ENCODE measurements around the gene RCOR2.
A peak's percentile ranks its signal among the peaks of the same experiment; 100 is the strongest.
"Not testable (repeated sequence)": the region's sequence is repeated elsewhere in the genome, so short reads cannot be mapped to it uniquely, and the experiment has no call there.

The RCOR2 gene

DNA sequence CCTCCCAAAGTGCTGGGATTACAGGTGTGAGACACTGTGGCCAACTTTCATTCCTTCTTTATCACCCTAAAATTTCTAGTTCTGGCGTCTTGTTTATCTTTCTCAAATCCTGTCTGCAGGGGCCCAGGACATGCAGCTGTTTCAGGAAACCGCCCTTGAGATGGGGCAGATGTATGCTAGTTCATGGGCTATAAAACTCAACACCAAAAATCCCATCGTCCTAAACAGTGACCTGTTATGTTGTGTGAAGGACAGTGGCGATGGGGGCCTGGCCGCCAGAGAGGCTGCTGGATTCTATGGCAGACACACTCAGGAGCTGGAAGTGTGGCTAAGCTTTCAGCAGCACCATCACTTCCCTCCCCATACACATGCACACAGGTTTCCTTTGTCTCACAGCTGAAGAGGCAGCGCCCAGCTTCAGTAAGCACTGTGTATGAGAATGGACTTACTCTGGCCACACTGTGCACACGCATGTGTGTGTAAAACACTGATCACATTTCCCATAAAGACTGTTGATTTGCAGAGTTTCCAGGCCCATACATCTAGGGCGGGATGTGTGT, 41.4 kb downstream of the RCOR2 start:
- no peak for DNase-seq

DNA sequence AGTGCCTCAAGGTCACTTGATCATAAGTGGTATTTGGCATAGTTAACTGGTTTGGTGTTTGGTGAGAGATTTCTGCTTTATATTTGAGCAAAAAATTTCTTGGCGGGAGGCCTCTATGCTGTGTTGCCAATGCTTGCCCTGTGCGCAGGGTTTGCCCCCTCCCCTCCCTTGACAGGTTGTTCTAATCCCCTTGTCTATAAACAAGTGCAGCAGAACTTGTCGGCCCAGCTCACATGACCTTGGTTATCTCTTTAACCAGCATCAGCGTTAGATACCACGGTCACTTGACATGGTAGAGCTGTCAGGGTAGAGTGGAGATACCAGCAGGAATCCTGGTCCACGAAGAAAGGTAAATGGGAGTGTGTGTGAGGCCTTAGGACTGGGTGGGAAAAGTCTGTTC, 42.5 kb downstream of the RCOR2 start:
- no peak for DNase-seq

DNA sequence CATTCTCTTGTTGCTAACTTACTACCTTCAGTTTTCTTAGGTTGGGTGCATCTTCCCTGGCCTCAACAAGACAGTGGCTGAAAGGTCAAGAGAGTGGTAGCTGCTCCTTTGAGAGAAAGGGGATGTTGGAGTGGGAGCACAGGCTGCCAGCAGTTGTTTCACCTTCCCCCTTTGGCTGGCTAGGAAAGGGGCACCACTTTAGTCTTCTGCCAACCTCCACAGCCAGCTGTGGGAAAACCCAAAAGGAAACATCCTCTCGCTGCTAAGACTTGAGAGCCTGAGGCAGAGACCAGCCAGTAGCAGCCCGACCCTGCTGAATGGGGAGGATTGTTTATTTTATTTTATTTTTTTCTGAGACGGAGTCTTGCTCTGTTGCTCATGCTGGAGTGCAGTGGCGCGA, 43.7 kb downstream of the RCOR2 start:
- DNase-seq, result no peak

DNA sequence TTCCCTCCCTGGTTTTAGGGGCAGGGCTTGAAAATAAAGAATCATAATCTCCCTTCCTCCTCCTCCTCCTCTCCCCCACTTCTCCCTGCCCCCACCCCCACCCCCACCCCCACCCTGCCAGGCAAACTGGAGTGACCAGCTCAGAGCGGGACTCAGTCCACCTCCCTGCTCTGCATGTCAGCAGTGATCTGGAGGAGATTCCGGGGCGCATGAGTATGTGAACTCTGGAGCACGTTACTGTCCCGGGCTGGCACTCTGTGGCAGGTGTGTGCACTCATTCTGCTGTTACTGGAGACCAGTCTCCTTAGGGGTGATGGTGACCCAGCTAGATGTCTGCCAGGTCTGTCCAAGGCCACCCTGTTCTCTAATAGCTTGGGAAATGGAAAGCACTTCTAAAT, 44.2 kb downstream of the RCOR2 start:
- no peak for DNase-seq

DNA sequence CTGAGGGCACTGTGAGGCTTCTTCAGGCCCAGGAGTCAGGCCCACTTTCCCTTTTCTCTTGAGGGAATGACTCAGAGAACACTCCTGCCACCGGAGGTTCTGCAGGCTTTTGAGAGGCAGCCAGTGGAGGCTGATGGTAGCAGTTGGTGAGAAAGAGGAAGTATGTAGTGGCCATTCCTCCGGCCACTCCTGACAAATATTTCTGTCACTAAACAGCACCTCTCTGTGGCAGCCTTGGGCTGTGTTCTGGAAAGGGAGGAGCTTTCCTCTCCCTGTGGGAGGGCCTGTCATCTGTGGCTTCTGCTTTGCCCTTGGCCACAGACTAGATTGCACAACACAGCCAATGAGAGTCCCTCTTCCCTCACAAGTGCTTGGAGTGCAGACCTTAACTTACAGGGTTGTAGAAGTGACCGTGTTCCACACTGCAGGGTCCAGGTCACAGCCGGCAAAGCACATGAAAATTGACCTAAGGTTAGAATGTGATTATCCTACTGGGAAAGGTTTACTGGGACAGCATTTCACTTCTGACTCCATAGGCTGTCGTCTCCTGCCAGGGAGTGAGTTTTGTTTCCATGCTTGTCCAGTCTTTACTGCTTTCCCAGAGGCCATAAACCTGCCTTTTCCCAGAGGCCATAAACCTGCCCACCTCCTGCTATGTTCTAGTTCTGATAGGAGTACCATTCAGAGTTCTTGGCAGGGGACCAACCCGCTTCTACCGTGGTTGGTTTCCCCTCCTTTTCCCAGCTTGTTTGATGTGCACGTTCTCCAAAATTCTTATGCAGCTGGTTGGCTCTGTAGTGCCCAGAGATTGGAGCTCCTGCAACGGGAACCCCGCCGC, 44.8 kb downstream of the RCOR2 start:
- peak; percentile 51 for DNase-seq

DNA sequence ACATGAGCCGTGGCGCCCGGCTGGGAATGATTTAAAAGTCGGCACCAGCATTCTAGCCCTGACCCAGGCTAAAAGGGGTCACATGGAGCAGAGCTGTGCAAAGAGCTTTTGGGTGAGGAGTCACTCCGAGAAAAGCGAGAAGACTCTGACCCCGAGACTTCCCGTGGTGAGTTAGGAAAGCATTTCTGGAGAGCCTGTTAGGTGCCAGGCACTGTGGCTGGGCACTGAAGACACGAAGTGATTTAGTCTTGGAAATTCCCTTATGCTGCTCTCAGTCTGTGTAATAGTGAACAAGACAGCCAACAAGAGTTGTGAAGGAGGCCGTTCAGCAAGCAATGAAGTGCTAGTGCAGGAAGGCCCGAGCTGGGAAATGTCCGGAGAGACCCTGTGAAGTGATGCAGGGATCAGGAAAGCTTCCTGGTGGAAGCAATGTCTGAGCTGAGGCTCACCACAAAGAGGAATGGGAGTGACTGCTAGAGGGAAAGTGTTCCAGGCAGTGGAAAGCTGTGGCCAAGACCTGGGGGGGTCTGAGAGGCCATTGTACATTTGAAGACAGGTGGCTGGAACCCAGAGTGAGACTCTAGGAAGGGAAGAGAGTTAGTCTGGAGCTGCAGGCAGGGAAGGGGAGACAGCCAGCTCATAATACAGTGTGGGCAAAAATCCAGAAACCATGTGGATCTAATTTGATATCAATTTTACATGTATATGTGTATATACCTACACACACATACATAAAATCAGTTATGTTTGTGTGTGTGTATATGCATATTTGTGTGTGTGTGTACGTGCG, 46.4 kb downstream of the RCOR2 start:
- DNase-seq, result no peak

DNA sequence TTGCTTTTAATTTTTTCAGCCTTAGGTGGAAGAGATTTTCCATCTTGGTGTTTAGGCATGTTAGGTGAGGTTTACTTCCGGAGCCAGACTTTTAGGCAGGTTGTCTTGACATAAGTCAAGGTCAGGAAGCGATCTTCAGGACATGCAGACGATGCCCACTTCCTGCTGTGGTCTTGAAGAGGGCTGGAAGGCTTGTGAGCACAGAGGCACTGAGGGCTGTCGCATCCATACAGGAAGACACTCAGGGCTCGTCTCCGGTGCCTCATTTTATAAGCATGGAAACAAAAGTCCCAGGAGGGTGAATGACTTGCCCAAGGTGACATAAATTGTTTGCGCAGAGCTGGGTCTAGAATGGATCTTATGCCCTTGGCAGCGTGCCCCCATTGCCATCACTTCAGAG, 47.3 kb downstream of the RCOR2 start:
- DNase-seq, result peak; percentile 74

DNA sequence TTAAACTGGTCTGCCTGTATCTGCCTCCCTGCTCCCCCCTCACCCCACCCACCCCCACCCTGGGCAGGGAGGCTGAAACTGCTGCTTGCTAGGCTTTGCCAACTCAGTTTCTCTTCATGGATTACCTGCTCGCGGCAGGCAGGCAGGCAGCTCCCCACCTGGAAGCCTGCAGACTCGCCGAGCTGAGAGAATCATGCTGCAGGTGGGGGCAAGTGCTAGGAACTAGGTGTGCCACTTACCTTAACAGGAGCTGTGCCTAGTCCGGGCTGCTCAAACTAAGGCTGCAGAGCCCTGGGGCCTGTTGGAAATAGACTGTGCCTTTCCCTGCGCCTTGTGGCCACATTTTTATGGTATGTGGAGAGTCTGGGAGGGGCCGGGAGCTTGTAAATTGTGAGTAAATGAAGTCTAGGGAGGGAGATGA, 47.8 kb downstream of the RCOR2 start:
- no peak for DNase-seq

DNA sequence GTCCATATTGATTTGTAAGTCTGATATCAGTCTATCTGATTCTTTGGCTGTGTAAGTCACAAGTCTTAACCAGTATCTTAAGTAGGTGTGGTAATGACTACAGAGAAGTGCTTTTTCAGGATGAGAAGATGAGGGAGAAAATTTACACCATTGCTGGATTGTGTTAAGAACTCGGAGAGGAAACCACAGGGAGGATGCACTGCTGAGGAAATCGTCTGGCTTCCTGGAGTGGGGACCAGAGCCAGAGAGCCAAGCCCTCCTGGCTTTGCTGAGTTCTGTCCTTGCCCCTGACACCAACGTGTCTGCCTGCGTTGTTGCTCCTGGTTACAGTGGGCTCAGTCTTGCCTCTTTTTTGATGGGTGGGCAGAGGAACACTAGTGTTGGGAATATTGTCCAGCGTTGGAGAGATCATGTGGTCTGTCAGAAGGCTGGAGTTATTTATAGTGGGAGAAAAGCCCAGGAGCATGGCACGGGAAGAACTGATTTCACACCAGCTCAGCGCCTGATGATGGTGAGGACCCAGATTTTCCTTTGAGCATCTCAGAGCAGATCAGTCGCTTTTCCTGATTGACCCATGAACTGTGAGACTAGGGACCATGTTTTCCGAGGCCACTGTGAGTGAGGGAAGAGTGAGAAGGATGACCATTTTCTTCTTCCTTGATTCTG, 48.4 kb downstream of the RCOR2 start:
- no peak for DNase-seq

DNA sequence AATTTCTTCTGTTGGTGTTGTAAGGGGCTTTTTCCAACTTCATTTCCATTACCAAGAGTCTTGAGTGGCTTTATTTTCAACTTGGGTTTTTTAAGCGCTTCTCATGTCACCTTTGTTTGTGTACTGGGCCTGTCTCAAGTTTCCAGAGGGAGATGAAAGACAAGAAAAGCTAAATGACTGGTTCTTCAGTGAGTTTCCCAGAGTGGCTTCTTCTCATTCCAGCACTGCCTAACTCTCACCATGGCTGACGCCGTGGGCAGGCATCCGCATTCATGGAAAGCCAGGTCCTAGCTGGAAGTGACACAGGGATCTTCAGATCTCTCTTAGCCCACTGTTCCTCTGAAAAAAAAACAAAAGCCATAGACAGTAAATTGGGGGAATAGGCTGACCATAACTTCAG, 49.5 kb downstream of the RCOR2 start:
- no peak for DNase-seq

DNA sequence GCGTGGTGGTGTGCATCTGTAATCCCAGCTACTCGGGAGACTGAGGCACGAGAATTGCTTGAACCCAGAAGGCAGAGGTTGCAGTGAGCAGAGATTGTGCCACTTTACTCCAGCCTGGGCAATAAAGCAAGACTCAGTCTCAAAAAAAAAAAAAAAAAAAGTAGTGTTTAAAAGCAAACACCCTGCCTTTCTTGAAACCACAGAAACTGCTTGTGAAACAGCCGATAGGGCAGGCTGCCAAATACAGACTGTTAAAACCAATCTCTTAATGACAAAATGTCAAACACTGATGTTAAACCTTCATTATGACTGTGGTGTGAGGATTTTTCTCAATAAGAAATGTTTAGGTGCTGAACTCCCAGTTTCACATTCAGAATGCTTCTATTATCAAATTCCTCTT, 50.8 kb downstream of the RCOR2 start:
- DNase-seq, result peak; percentile 88

DNA sequence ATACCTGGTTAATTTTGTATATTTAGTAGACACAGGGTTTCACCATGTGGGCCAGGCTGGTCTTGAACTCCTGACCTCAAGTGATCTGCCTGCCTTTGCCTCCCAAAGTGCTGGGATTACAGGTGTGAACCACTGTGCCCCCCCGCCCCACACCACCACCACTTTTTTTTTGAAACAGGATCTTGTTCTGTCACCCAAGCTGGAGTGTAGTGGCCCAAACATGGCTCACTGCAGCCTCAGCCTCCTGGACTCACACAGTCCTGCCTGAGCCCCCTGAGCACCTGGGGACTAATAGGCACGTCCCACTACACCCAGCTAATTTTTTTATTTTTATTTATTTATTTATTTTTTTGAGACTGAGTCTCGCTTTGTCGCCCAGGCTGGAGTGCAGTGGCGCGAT, 53.3 kb downstream of the RCOR2 start:
- DNase-seq, result not testable (repeated sequence)

DNA sequence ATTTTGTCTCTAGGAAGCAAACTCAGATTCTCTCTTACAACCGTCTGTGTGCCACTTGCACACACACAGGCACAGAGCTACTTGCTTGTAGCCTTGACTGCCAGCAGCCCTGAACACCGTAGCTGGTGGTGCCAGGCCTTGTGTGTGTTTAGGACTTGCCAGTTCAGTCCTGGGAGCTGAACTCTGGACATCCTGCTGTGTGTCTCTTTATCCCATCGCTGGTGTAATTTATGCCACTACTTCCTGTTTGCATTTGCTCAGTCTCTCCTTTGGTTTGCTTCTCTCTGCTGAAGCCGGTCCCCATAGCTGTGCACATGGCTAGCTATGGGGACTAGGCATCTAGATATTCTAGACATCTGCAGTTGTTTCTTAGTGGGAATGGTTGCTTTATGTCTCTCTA, 54.0 kb downstream of the RCOR2 start:
- no peak for DNase-seq
